HFF-Myc (cell line): ENCODE results near the gene KCNQ4.

Experiments
- DNase-seq: peaks from one replicate; pipeline ENCODE4 v3.0.0-alpha.2; 2011; ENCODE audit warnings: low read depth; ENCODE audit errors: extremely low read depth
- H3K4me3 ChIP-seq: replicated peaks from 2 replicates; pipeline ENCODE4 v1.5.1; 2011; ENCODE audit warnings: low read depth, mild to moderate bottlenecking, control low read depth, low read length
- TF ChIP-seq, protein P1 (sequence below): IDR thresholded peaks from 2 replicates; pipeline ENCODE4 v1.5.1; 2012; ENCODE audit warnings: mild to moderate bottlenecking, low read depth, low read length, control low read depth; ENCODE audit errors: missing control alignments

KCNQ4 gene

GRCh38 chr1:40755067-40755466 lies 28.5 kb upstream of the KCNQ4 start:
- H3K4me3 ChIP-seq, result no peak overlapping the region
- no peak for DNase-seq

DNA sequence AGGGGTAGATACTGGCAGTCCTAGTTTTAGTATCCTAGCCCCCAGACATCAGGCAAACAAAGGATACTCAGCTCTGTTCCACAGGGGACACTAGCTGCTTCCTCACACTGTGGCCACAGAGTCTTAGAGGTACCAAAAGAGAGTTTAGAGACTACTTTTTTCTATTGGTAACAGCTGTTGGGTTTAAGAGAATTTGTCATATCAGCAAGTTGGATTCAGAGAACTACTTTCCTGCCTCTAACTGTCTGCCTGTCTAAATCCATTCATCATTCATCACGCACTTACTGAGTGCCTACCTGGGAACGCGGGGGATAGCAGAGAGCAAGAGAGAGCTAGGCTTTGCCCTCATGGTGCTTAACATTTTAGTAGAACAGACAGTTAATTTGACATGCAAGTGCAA lies 27.1 kb upstream of the KCNQ4 start:
- no peak overlapping the region for H3K4me3 ChIP-seq
- DNase-seq, result no peak
- TF ChIP-seq, protein P1, sequence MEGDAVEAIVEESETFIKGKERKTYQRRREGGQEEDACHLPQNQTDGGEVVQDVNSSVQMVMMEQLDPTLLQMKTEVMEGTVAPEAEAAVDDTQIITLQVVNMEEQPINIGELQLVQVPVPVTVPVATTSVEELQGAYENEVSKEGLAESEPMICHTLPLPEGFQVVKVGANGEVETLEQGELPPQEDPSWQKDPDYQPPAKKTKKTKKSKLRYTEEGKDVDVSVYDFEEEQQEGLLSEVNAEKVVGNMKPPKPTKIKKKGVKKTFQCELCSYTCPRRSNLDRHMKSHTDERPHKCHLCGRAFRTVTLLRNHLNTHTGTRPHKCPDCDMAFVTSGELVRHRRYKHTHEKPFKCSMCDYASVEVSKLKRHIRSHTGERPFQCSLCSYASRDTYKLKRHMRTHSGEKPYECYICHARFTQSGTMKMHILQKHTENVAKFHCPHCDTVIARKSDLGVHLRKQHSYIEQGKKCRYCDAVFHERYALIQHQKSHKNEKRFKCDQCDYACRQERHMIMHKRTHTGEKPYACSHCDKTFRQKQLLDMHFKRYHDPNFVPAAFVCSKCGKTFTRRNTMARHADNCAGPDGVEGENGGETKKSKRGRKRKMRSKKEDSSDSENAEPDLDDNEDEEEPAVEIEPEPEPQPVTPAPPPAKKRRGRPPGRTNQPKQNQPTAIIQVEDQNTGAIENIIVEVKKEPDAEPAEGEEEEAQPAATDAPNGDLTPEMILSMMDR, result no peak

More at GRCh38 chr1:40755067-40755466, 28.5 kb upstream of the KCNQ4 start:
- TF ChIP-seq, protein P1, result no peak

DNA sequence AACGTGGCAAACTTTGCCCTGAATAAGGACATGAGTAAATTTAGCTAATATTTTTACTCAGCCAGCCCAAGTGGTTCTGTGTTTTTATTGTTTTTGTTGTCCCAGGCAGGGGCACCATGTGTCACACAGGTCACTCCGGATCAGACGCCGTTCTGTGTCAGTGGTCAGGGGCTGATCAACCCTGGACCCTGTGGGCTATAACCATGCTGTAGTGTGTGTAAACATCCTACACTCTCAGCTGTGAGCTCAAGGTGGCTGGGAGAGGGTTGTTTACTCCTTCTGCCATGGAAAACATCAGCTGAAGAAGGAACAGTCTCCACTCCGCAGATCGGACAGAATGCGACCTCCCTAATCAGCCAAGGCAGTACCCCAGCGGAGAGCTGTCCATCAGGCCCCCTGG lies 26.5 kb upstream of the KCNQ4 start:
- H3K4me3 ChIP-seq, result no peak overlapping the region
- TF ChIP-seq, protein P1, result no peak
- DNase-seq, result no peak

DNA sequence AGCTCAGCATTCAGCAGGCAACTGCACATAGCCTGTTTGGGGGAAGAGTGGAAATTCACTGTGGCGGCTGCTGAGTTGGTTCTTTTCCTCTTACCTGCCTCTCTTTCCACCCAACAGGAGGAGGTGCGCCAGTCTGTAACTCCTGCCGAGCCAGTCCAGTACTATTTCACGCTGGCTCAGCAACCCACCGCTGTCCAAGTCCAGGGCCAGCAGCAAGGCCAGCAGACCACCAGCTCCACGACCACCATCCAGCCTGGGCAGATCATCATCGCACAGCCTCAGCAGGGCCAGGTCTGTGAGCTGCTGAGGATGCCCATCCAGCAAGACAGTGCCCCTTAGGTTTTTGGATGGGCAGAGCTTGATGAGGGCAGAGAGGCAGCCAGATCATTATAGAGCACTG lies 25.6 kb upstream of the KCNQ4 start:
- DNase-seq, result no peak
- TF ChIP-seq, protein P1, result no peak
- H3K4me3 ChIP-seq, result no peak overlapping the region

DNA sequence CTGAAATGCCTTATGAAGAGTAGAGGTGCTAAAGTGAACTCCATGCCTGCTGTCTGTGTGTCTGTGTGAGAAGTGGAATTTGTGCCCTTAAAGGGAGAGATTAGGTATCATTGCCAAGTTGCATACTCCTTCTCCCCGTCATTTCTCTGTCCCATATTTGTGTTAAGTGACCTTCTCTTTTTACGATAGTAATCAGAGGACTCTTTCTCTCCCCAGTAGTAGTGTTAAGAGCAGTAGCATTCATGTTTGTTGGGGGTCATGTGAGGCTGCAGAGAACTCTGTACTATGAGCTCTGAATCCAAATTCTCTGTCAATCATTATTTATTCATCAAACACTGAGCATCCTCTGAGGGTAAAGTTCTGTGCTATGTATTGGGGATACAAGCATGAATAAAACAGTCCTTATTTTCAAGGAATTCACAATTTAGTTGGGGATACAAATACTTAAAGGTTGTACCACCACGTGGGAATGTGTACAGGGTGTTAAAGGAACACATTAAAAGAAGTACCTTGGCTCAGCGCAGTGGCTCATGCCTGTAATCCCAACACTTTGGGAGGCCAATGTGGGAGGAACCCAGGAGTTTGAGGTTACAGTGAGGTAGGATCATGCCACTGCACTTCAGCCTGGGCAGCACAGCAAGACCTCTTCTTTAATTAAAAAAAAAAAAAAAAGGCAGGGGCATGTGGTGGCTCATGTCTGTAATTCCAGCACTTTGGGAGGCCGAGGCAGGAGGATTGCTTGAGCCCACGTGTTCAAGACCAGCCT lies 24.8 kb upstream of the KCNQ4 start:
- no peak overlapping the region for H3K4me3 ChIP-seq
- no peak for DNase-seq
- TF ChIP-seq, protein P1, result no peak

GRCh38 chr1:40760984-40761383 lies 22.6 kb upstream of the KCNQ4 start:
- no peak overlapping the region for H3K4me3 ChIP-seq
- TF ChIP-seq, protein P1, result no peak
- DNase-seq, result no peak
